Muscle of back (tissue), 13 donors: ENCODE data around the gene TBC1D2B. TPM values are rescaled to one million over a fixed set of nuclear protein-coding genes. Genes with fewer than 3 reads are reported as not detected.

Experiments used
- DNase-seq, 3 donors: peaks; one replicate each; pipeline versions ENCODE4 v3.0.0 to v3.0.0-alpha.2; 2013
- long read RNA-seq, 9 donors: transcript quantifications; one replicate each; lab custom pipeline, GENCODE V29; 2026
- polyA plus RNA-seq, 10 donors: library from polyadenylated mRNA; unstranded; fragments of 120-200 nt; gene quantifications; one replicate each; pipeline ENCODE4 v1.2.1, GENCODE V29; 2013; ENCODE audit not compliant: insufficient read length in 10 of 10

Gene TBC1D2B
- polyA plus RNA-seq: 10 to 100 TPM; 24.4 to 39.6 (median 31.3) TPM
- long read RNA-seq, donor 1, full-length matches to known transcripts: 19 of 19 reads
- long read RNA-seq, donor 1, partial matches to known transcripts: 0 of 19 reads
- long read RNA-seq, donor 1, other reads (novel, unspliced or antisense): 0 of 19 reads
- long read RNA-seq, donor 2, full-length matches to known transcripts: 11 of 11 reads
- long read RNA-seq, donor 2, partial matches to known transcripts: 0 of 11 reads
- long read RNA-seq, donor 2, other reads (novel, unspliced or antisense): 0 of 11 reads
- long read RNA-seq, donor 3, full-length matches to known transcripts: 1 of 1 reads
- long read RNA-seq, donor 3, partial matches to known transcripts: 0 of 1 reads
- long read RNA-seq, donor 3, other reads (novel, unspliced or antisense): 0 of 1 reads
- long read RNA-seq, donor 4, full-length matches to known transcripts: 12 of 12 reads
- long read RNA-seq, donor 4, partial matches to known transcripts: 0 of 12 reads
- long read RNA-seq, donor 4, other reads (novel, unspliced or antisense): 0 of 12 reads
- long read RNA-seq, donor 5, full-length matches to known transcripts: 19 of 19 reads
- long read RNA-seq, donor 5, partial matches to known transcripts: 0 of 19 reads
- long read RNA-seq, donor 5, other reads (novel, unspliced or antisense): 0 of 19 reads
- long read RNA-seq, donor 6, full-length matches to known transcripts: 26 of 26 reads
- long read RNA-seq, donor 6, partial matches to known transcripts: 0 of 26 reads
- long read RNA-seq, donor 6, other reads (novel, unspliced or antisense): 0 of 26 reads
- long read RNA-seq, donor 7, full-length matches to known transcripts: 21 of 21 reads
- long read RNA-seq, donor 7, partial matches to known transcripts: 0 of 21 reads
- long read RNA-seq, donor 7, other reads (novel, unspliced or antisense): 0 of 21 reads
- long read RNA-seq, donor 8, full-length matches to known transcripts: 21 of 21 reads
- long read RNA-seq, donor 8, partial matches to known transcripts: 0 of 21 reads
- long read RNA-seq, donor 8, other reads (novel, unspliced or antisense): 0 of 21 reads
- long read RNA-seq, donor 9, full-length matches to known transcripts: 3 of 3 reads
- long read RNA-seq, donor 9, partial matches to known transcripts: 0 of 3 reads
- long read RNA-seq, donor 9, other reads (novel, unspliced or antisense): 0 of 3 reads

DNA sequence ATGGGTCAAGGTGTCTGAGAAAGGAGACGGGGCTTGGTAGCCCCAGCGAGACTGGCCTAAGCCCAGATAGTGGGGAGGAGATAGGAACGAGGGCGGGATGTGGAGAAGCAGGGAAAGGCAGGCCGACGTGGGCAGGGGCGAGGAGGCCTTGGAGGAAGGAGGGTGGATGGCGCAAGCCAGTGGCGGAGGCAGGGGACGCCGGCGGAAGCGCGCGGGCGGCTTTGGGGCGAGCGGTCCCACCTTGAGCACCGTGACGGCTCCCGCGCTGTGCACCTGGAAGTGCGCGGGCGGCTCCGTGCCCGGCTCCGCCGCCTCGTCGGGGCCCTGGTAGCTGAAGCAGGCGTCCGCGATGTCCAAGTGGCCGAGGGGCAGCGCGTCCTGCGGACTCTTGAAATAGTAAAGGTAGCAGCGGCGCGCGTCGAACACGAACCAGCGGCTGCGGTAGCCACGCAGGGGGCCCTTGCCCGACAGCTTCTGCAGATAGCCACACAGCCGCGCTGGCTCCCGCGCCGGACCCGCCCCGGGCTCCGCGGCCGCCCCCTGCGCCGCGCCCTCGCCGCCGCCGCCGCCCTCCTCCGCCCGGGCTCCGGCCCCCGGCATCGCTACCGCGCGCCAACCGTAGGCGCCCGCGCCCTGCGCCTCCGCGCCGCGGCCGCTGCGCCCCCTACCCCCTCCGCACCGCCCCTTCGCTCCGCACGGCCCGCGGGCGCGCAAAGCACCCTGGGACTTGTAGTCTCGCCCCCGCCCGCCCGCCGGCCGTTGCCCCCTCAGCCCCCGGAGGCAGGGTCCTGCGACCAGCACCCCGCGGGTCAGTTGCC is at the start of gene TBC1D2B:
TSS of gene TBC1D2B (minus strand) at position 659 of the 818 bp plus-strand sequence. CDS start at position 600, 59 bp downstream.
- peak in 2 of 3 donors; percentile 72 to 83 for DNase-seq

- no peak for DNase-seq
Observed at GRCh38 chr15:78125267-78125666, 47.8 kb upstream of the TBC1D2B start.

DNA sequence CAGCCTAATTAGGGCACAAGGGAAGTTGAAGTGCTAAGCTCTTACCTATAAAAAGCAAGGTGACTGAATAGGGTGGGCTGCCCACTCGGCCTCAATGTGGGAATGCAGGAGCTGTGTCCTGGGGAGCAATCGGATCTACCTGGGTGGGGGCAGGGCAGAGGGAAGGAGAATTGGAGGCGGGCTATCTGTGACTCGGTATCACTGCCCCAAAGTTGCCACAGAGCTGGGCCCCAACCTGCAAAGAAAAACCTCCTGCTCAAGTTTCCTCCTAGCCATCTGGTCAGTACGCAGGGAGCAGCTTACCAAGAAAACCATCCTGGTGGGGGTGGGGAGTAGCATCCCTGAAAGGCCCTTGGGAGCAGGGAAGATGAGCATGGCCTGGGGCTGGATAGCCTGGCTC is 43.0 kb upstream of the TBC1D2B start:
- no peak for DNase-seq

- DNase-seq: no peak
Observed at GRCh38 chr15:78112551-78112950, 35.0 kb upstream of the TBC1D2B start.

DNA sequence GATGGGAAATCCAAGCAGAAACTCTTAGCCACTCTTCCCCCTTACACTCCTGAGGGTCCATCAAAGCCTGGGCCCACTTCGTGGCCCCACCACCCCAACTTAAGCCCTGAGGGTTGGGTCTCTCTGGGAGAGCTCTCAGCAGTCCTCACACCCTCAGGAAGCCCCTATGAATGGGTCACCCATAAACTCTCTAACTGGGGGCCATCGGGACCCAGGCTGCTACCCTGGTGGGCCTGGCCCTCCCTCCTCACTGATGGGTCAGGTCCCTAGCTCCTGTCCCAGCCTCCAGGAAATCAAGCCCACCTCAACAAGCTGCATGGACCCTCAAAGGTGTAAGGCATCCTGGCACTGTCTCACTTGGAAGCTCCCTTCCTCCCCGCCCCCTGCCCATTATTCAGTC is 34.3 kb upstream of the TBC1D2B start:
- DNase-seq: no peak

DNA sequence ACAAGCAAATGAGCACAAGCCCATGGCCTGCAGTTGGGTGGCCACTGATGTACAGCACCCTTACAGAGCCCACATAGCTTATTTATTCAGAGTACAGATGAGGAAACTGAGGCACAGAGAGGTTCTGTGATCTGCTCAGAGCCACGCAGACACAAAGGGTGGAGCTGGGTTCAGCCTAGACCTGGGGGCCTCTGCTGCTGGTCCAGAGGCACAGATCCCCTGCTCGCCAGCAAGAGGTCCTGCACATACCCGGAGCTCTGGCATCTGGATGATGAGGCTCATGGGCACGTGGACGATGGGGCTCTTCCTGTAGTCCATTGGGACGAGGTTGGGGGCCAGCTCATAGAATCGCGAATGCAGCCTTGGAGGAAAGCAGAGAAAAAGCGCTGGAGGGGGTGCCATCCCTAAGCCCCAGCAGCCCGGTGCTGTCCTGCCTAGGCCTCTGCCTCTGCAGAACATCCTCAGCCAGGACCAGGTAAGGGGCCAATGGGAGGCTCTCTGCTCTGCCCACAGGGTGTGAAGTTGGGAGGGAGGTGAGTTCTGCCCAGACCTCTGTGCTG is 33.5 kb upstream of the TBC1D2B start:
- no peak for DNase-seq

- no peak for DNase-seq
Observed at GRCh38 chr15:78110096-78110495, 32.6 kb upstream of the TBC1D2B start.

DNA sequence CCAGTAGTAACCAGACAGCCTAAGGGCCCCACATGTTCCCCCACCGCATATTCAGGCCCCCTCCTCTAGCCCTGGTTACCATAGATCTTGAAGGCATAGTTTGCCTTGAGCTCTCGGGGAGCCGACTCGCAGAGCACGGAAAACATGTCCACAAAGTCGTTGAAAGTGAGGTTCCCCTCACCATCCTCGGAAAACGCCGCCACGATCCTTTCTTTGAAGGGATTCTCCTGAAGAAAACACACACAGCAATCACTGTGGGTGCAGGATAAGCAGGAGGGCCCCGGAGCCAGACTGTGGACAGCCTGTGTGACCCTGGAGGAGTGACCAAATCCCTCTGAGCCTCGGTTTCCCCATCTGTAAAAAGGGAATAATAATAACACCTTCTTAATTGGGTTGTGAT is 31.6 kb upstream of the TBC1D2B start:
- DNase-seq: no peak

- peak; percentile 71 to 86 (median 77) for DNase-seq
Observed at GRCh38 chr15:78108300-78109084, 31.0 kb upstream of the TBC1D2B start.

- DNase-seq: no peak
Observed at GRCh38 chr15:78107471-78107870, 30.0 kb upstream of the TBC1D2B start.

GRCh38 chr15:78105476-78106241 is 28.1 kb upstream of the TBC1D2B start:
- DNase-seq: no peak

DNA sequence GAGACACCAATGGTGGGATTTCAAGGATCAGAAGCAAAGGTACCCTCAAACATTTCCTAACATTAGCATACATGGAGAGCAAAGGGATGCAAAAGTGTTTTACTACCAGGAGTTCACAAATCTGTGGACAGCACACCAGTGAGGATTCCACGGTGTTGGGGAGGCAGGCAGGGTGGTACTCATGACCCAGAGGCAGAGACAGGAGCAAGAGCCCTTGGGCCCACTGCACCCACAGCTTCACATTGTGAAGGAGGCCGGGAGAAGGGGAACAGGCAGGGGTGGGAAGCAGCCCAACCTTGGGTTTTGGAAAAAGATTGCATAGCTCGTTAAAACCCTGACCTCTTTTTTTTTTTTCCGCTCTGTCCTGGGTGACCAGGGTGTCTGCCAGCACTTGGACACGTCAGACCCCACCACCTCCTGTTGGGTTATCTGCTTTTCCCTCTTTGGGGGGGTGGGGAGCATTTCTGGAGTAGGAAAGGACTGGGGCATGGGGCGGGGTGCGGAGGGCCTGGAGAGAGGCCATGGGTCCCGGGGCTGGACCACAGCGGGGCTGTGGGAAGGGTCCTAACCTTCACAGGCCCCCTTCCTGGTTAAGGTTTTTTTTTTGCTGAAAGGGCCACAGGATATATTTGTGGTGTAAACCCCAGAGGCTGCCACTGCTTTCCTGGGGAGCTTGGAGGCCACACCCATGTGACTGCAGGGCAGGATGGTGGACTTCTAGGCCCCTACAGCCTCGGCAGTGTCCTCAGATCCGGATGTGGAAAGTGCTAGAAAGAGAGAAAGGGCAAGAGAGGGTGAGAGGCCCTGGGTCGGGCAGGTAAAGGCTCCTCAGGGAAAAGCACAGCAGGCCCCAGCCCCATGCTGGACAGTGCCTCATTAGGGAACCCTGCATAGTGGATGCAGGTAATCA is 27.3 kb upstream of the TBC1D2B start:
- no peak for DNase-seq

GRCh38 chr15:78104119-78104479 is 26.6 kb upstream of the TBC1D2B start:
- no peak for DNase-seq

GRCh38 chr15:78103406-78104118 is 26.1 kb upstream of the TBC1D2B start:
- DNase-seq: peak in 1 of 3 donors; percentile 45

DNA sequence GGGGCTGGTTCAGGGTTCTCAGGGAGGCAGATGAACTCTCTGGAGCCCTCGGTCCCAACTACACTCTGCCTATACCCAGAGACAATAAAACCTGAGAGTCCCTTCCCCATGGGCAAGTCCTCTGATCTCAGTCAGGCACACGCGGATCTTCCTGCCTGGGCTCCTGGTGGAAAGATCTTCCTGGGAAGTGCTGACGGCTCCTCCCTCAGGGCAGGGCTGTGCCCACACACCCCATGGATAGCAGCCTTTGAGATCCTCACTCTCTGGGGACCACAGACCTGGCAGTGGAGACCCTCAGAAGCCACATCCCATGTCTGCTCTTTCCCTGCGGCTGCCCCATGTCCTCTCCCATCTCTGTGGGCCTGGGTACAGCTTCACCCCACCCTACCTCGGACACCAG is 25.2 kb upstream of the TBC1D2B start:
- DNase-seq: no peak

- DNase-seq: no peak
Observed at GRCh38 chr15:78102211-78102610, 24.7 kb upstream of the TBC1D2B start.

DNA sequence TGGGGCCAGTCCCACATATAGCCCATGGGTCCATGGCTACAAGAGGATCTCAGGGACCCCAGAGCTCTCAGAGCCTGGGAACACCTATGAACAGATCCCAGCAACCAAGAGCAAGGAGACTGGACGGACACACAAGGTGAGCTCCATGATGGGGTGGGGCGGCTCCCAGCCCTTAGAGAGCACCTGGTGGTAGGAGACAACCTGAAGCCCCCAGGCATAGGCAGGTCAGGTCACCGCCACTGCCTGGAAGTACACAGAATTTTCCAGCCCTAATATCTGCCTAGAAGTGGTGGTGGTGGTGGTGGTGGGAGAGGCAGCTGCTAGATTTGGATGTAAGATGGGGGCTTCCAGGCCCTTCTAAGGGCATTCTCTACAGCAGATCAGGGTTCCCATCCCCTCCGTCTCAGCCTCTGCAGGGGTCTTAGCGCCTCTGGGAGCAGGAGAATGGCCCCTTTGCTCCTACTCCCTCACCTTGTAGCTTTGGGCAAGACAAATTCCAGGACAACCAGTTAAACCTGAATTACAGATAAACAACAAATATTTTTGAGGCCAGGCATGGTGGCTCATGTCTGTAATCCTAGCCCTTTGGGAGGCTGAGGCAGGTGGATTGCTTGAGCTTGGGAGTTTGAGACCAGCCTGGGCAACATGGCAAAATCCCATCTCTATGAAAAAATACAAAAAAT is 24.1 kb upstream of the TBC1D2B start:
- DNase-seq: no peak
